HepG2 (cell line): Measurements from ENCODE around the gene C6orf132. TPM values are rescaled to one million over a fixed set of nuclear protein-coding genes. Genes with fewer than 3 reads are reported as not detected.

ENCODE experiments used
- CENPX ChIP-seq: sonication (generic); formaldehyde crosslinking; IDR thresholded peaks from 2 replicates; pipeline ENCODE4 v1.9.0; 2021; ENCODE audit warnings: mild to moderate bottlenecking, missing genetic modification reagents, moderate library complexity
- ESRRA ChIP-seq: sonication (generic); formaldehyde crosslinking; IDR thresholded peaks from 2 replicates; pipeline ENCODE4 v1.5.1; 2020; ENCODE audit warnings: mild to moderate bottlenecking, low read depth, missing genetic modification reagents
- FOSL2 ChIP-seq: sonication (generic); formaldehyde crosslinking; IDR thresholded peaks from 2 replicates; pipeline ENCODE4 v1.4.0; 2020; ENCODE audit warnings: missing genetic modification reagents
- GTF3A ChIP-seq: sonication (generic); formaldehyde crosslinking; conservative IDR thresholded peaks from 2 replicates; pipeline ENCODE4 v1.4.0; 2020; ENCODE audit warnings: mild to moderate bottlenecking, missing genetic modification reagents
- KMT2B ChIP-seq: IDR thresholded peaks from 2 replicates; pipeline ENCODE4 v1.6.1; 2016; ENCODE audit warnings: missing genetic modification reagents, missing compliant biosample characterization
- POLR2A ChIP-seq, 2 experiments: IDR thresholded peaks; 2 replicates each; pipeline ENCODE4 v1.6.1; 2011; ENCODE audit warnings: low read depth in 2 of 2, low read length in 2 of 2, mild to moderate bottlenecking in 1 of 2, moderate library complexity in 1 of 2; ENCODE audit not compliant: insufficient read depth in 1 of 2
- SNRNP70 ChIP-seq: fragments of 200-400 bp; formaldehyde crosslinking; IDR thresholded peaks from 2 replicates; pipeline ENCODE4 v1.6.1; 2017; ENCODE audit warnings: mild to moderate bottlenecking, low read depth, low read length, moderate library complexity
- YEATS4 ChIP-seq: sonication (generic); formaldehyde crosslinking; IDR thresholded peaks from 2 replicates; pipeline ENCODE4 v1.4.0; 2020; ENCODE audit warnings: missing genetic modification reagents, borderline replicate concordance
- ZNF614 ChIP-seq: IDR thresholded peaks from 2 replicates; pipeline ENCODE4 v1.6.1; 2018; ENCODE audit warnings: missing biosample characterization, missing genetic modification reagents, inconsistent platforms, borderline replicate concordance
- ZNF781 ChIP-seq: sonication (generic); formaldehyde crosslinking; IDR thresholded peaks from 2 replicates; pipeline ENCODE4 v1.5.1; 2020; ENCODE audit warnings: borderline replicate concordance, mild to moderate bottlenecking, missing genetic modification reagents; ENCODE audit errors: not compliant biosample characterization
- polyA plus RNA-seq, 8 experiments: library from polyadenylated mRNA; depleted of rRNA in 3 of 8; stranded (reverse) in 7 of 8; unstranded in 1 of 8; fragments of >200 nt; fragmentation: Illumina TruSeq in 4 of 8; extraction: Trizol in 4 of 8; gene quantifications; 2 replicates each; pipeline versions ENCODE4 v1.2.1 to v1.2.3, GENCODE V29; 2011 to 2016; ENCODE audit warnings: low read depth in 4 of 8, missing spikeins in 1 of 8, mixed read lengths in 1 of 8; ENCODE audit not compliant: insufficient read depth in 1 of 8
- total RNA-seq, 5 experiments: library from RNA; depleted of rRNA; stranded (reverse); fragments of >200 nt; fragmentation: Illumina TruSeq; extraction: Trizol; gene quantifications; 2 replicates each; pipeline ENCODE4 v1.2.3, GENCODE V29; 2016; ENCODE audit warnings: low read depth in 1 of 5
- TF ChIP-seq, protein P1 (sequence below): sonication (generic); formaldehyde crosslinking; IDR thresholded peaks from 2 replicates; pipeline ENCODE4 v1.9.0; 2021; ENCODE audit warnings: mild to moderate bottlenecking, missing genetic modification reagents
- TF ChIP-seq, protein P2 (sequence below): sonication (generic); IDR thresholded peaks from 2 replicates; pipeline ENCODE4 v1.6.1; 2016; ENCODE audit warnings: low read depth, borderline replicate concordance
- TF ChIP-seq, protein P3 (sequence below), 2 experiments: sonication (generic) in 1 of 2; formaldehyde crosslinking in 1 of 2; IDR thresholded peaks; 2 replicates each; pipeline versions ENCODE4 v1.6.1 to v1.9.0; 2014 to 2022; ENCODE audit warnings: antibody characterized with exemption in 1 of 2, borderline replicate concordance in 1 of 2, inconsistent platforms in 1 of 2, low read depth in 1 of 2, missing genetic modification reagents in 1 of 2
- TF ChIP-seq, protein P4 (sequence below): sonication (generic); formaldehyde crosslinking; IDR thresholded peaks from 2 replicates; pipeline ENCODE4 v1.4.0; 2020; ENCODE audit warnings: missing genetic modification reagents; ENCODE audit errors: not compliant biosample characterization

C6orf132 gene
- total and polyA plus RNA-seq, 2 of the 13 experiments (the other 11 are each of a cell fraction or from before 2014, with no cell fraction given), result 0.78 to 3.0 TPM

DNA sequence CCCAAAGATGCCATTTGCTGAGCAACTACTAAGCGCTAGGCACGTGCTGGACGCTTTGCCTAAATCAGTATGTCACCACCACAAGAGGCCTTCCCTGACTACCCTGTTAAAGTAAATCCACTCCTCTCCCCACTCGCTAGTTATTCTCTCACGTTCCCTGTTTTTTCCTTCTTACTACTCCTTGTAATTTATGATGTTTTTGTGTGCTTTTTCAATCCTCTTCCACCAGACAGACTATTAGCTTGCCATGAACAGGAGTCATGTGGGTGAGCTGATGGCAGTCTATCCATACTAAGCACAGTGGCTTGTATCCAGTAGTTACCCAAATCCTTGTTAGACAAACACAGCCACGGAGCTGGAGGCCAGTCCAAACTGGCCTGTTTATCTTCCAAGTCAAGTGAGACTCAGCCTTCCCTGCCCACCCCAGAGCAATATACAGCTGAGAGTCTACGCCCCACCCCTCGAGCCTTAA is 41.2 kb downstream of the C6orf132 start (continued):
- TF ChIP-seq, protein P1, sequence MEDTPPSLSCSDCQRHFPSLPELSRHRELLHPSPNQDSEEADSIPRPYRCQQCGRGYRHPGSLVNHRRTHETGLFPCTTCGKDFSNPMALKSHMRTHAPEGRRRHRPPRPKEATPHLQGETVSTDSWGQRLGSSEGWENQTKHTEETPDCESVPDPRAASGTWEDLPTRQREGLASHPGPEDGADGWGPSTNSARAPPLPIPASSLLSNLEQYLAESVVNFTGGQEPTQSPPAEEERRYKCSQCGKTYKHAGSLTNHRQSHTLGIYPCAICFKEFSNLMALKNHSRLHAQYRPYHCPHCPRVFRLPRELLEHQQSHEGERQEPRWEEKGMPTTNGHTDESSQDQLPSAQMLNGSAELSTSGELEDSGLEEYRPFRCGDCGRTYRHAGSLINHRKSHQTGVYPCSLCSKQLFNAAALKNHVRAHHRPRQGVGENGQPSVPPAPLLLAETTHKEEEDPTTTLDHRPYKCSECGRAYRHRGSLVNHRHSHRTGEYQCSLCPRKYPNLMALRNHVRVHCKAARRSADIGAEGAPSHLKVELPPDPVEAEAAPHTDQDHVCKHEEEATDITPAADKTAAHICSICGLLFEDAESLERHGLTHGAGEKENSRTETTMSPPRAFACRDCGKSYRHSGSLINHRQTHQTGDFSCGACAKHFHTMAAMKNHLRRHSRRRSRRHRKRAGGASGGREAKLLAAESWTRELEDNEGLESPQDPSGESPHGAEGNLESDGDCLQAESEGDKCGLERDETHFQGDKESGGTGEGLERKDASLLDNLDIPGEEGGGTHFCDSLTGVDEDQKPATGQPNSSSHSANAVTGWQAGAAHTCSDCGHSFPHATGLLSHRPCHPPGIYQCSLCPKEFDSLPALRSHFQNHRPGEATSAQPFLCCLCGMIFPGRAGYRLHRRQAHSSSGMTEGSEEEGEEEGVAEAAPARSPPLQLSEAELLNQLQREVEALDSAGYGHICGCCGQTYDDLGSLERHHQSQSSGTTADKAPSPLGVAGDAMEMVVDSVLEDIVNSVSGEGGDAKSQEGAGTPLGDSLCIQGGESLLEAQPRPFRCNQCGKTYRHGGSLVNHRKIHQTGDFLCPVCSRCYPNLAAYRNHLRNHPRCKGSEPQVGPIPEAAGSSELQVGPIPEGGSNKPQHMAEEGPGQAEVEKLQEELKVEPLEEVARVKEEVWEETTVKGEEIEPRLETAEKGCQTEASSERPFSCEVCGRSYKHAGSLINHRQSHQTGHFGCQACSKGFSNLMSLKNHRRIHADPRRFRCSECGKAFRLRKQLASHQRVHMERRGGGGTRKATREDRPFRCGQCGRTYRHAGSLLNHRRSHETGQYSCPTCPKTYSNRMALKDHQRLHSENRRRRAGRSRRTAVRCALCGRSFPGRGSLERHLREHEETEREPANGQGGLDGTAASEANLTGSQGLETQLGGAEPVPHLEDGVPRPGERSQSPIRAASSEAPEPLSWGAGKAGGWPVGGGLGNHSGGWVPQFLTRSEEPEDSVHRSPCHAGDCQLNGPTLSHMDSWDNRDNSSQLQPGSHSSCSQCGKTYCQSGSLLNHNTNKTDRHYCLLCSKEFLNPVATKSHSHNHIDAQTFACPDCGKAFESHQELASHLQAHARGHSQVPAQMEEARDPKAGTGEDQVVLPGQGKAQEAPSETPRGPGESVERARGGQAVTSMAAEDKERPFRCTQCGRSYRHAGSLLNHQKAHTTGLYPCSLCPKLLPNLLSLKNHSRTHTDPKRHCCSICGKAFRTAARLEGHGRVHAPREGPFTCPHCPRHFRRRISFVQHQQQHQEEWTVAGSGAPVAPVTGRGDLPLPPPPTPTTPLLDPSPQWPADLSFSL, result no peak
- no peak for TF ChIP-seq KMT2B
- no peak for TF ChIP-seq POLR2A (IDR thresholded peaks at IDR 0.05; ENCODE audit: insufficient read depth in 1 of 2, low read depth in 2 of 2, low read length in 2 of 2)
- TF ChIP-seq CENPX (CRISPR knock-in tag), result no peak
- no peak for TF ChIP-seq ESRRA (CRISPR knock-in tag)
- TF ChIP-seq, protein P2, sequence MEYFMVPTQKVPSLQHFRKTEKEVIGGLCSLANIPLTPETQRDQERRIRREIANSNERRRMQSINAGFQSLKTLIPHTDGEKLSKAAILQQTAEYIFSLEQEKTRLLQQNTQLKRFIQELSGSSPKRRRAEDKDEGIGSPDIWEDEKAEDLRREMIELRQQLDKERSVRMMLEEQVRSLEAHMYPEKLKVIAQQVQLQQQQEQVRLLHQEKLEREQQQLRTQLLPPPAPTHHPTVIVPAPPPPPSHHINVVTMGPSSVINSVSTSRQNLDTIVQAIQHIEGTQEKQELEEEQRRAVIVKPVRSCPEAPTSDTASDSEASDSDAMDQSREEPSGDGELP, result 0 out of 2 replicates have a peak, but pooled peaks have one; percentile 44
- no peak for TF ChIP-seq SNRNP70
- TF ChIP-seq, protein P3, sequence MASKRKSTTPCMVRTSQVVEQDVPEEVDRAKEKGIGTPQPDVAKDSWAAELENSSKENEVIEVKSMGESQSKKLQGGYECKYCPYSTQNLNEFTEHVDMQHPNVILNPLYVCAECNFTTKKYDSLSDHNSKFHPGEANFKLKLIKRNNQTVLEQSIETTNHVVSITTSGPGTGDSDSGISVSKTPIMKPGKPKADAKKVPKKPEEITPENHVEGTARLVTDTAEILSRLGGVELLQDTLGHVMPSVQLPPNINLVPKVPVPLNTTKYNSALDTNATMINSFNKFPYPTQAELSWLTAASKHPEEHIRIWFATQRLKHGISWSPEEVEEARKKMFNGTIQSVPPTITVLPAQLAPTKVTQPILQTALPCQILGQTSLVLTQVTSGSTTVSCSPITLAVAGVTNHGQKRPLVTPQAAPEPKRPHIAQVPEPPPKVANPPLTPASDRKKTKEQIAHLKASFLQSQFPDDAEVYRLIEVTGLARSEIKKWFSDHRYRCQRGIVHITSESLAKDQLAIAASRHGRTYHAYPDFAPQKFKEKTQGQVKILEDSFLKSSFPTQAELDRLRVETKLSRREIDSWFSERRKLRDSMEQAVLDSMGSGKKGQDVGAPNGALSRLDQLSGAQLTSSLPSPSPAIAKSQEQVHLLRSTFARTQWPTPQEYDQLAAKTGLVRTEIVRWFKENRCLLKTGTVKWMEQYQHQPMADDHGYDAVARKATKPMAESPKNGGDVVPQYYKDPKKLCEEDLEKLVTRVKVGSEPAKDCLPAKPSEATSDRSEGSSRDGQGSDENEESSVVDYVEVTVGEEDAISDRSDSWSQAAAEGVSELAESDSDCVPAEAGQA (IDR thresholded peaks at IDR 0.05; ENCODE audit: low read depth), result no peak
- TF ChIP-seq, protein P3 (CRISPR knock-in tag; IDR thresholded peaks at IDR 0.05; ENCODE audit: borderline replicate concordance), result no peak
- peak; percentile 17; the same call in 1 of the 2 replicates for TF ChIP-seq FOSL2
- TF ChIP-seq, protein P4, sequence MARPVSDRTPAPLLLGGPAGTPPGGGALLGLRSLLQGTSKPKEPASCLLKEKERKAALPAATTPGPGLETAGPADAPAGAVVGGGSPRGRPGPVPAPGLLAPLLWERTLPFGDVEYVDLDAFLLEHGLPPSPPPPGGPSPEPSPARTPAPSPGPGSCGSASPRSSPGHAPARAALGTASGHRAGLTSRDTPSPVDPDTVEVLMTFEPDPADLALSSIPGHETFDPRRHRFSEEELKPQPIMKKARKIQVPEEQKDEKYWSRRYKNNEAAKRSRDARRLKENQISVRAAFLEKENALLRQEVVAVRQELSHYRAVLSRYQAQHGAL (CRISPR knock-in tag), result no peak
- TF ChIP-seq YEATS4 (CRISPR knock-in tag), result no peak
- no peak for TF ChIP-seq ZNF614
- no peak for TF ChIP-seq GTF3A (CRISPR knock-in tag)
- no peak for TF ChIP-seq ZNF781 (CRISPR knock-in tag)
